Stomach (tissue), 4 donors: ENCODE measurements around the gene SLC26A3.

Source experiments
- POLR2AphosphoS5 ChIP-seq, 3 donors: sonication (generic); formaldehyde crosslinking; IDR thresholded peaks; one replicate each; pipeline ENCODE4 v1.6.1; 2016; ENCODE audit warnings: antibody characterized with exemption in 3 of 3
- TF ChIP-seq, protein P1 (sequence below), 7 experiments: fragments of 450-650 bp in 4 of 7; fragments of 200-600 bp in 3 of 7; sonication (generic) in 3 of 7; IDR thresholded peaks; one replicate each; pipeline ENCODE4 v1.5.1; 2016 to 2019; ENCODE audit warnings: antibody characterized with exemption in 7 of 7, control low read depth in 2 of 7, mild to moderate bottlenecking in 1 of 7

DNA sequence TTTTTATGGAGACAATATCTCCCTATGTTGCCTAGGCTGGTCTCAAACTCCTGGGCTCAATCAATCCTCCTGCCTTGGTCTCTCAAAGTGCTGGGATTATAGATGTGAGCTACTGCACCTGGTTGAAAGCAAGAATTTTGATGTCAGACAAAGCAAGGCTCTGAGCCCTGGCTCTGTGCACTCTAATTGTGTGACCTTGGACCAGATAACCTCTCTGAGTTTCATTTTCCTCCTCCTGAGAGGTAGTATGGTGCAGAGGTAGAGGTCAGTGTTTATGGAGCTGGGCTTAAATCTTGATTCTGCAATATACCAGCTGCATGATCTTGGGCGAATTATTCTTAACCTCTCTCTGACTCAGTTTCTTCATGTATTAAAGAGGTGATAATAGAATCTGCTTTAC, 31.4 kb upstream of the SLC26A3 start:
- TF ChIP-seq, protein P1, sequence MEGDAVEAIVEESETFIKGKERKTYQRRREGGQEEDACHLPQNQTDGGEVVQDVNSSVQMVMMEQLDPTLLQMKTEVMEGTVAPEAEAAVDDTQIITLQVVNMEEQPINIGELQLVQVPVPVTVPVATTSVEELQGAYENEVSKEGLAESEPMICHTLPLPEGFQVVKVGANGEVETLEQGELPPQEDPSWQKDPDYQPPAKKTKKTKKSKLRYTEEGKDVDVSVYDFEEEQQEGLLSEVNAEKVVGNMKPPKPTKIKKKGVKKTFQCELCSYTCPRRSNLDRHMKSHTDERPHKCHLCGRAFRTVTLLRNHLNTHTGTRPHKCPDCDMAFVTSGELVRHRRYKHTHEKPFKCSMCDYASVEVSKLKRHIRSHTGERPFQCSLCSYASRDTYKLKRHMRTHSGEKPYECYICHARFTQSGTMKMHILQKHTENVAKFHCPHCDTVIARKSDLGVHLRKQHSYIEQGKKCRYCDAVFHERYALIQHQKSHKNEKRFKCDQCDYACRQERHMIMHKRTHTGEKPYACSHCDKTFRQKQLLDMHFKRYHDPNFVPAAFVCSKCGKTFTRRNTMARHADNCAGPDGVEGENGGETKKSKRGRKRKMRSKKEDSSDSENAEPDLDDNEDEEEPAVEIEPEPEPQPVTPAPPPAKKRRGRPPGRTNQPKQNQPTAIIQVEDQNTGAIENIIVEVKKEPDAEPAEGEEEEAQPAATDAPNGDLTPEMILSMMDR (IDR thresholded peaks at IDR 0.05), result no peak
- TF ChIP-seq POLR2AphosphoS5 (IDR thresholded peaks at IDR 0.05), result no peak
